ENCODE data around the gene EFCAB8. TPM values are rescaled to one million over a fixed set of nuclear protein-coding genes. Genes with fewer than 3 reads are reported as not detected.

EFCAB8 gene
- total and polyA plus RNA-seq, 11 donors: 0.03 to 0.29 (median 0.08) TPM; not detected in 8

DNA sequence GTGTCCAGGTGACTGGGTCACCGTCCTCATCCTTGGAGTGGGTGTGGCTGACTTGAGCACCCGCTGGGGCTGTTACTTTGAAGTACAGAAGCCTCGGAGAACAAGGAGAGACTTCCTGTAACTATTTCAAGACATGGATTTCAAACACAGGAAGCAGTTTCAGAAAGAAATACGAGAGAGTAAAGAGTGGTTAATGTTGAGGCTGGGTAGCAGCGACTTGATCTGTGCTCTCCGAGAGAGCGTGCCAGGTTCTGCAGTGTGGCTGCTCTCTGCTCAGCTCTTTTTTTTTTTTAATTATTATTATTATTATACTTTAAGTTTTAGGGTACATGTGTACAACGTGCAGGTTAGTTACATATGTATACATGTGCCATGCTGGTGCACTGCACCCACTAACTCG lies 17.5 kb upstream of the EFCAB8 start:
- Histone ChIP-seq H3K36me3 (peaks cover 0 to 96% (median 80%) of the 10 kb centered on the region in 9 donors), H3K4me3 (no peak overlapping the region), H3K9me3 (no peaks in the 10 kb centered on the region), H3K27ac (no peak overlapping the region), H3K27me3 (no peaks in the 10 kb centered on the region), H3K4me1 (peaks cover 0 to 19% (median 2%) of the 10 kb centered on the region in 12 donors)
- ATAC-seq (peak in 1 of 4 donors; percentile 43), DNase-seq (no peak)
- intact Hi-C loops (cut with DNase I): no loop called here
- no peak for TF ChIP-seq POLR2A (IDR thresholded peaks at IDR 0.05)
- TF ChIP-seq, protein P1, sequence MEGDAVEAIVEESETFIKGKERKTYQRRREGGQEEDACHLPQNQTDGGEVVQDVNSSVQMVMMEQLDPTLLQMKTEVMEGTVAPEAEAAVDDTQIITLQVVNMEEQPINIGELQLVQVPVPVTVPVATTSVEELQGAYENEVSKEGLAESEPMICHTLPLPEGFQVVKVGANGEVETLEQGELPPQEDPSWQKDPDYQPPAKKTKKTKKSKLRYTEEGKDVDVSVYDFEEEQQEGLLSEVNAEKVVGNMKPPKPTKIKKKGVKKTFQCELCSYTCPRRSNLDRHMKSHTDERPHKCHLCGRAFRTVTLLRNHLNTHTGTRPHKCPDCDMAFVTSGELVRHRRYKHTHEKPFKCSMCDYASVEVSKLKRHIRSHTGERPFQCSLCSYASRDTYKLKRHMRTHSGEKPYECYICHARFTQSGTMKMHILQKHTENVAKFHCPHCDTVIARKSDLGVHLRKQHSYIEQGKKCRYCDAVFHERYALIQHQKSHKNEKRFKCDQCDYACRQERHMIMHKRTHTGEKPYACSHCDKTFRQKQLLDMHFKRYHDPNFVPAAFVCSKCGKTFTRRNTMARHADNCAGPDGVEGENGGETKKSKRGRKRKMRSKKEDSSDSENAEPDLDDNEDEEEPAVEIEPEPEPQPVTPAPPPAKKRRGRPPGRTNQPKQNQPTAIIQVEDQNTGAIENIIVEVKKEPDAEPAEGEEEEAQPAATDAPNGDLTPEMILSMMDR (IDR thresholded peaks at IDR 0.05): no peak
- WGBS, 4 donors: 60 to 62% (median 61%) methylated on average over 9 of the region's 9 CpGs

DNA sequence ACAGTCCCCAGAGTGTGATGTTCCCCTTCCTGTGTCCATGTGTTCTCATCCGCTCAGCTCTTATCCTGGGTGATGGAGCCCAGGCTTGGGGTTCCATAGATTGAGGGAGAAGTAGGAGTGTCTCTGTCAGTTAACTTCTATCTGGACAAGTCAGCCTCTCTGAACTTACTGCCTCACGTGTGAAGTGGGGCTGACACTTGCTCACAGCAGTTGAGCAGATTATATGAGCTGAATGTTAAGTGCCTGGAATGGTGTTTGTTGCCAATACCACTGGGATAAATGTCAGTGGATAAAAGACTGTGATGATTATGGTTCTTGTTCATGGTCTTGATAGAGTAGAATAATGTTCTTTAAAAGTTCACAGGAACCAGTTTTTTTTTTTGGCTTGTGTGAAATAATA lies 17.1 kb upstream of the EFCAB8 start:
- TF ChIP-seq POLR2A (IDR thresholded peaks at IDR 0.05): no peak
- TF ChIP-seq, protein P1 (IDR thresholded peaks at IDR 0.05): no peak
- 50 to 59% (median 53%) methylated on average over 1 to 2 of the region's 2 CpGs for WGBS, 4 donors
- H3K36me3 ChIP-seq: peaks cover 0 to 96% (median 81%) of the 10 kb centered on the region in 9 donors
- H3K9me3 ChIP-seq: no peaks in the 10 kb centered on the region
- DNase-seq: no peak
- H3K27ac ChIP-seq: no peak overlapping the region
- no peaks in the 10 kb centered on the region for H3K27me3 ChIP-seq
- no peak overlapping the region for H3K4me3 ChIP-seq
- H3K4me1 ChIP-seq: peaks cover 0 to 19% (median 2%) of the 10 kb centered on the region in 12 donors
- intact Hi-C loops (cut with DNase I): no loop called here
- ATAC-seq: peak; percentile 66 to 80 (median 74)

DNA sequence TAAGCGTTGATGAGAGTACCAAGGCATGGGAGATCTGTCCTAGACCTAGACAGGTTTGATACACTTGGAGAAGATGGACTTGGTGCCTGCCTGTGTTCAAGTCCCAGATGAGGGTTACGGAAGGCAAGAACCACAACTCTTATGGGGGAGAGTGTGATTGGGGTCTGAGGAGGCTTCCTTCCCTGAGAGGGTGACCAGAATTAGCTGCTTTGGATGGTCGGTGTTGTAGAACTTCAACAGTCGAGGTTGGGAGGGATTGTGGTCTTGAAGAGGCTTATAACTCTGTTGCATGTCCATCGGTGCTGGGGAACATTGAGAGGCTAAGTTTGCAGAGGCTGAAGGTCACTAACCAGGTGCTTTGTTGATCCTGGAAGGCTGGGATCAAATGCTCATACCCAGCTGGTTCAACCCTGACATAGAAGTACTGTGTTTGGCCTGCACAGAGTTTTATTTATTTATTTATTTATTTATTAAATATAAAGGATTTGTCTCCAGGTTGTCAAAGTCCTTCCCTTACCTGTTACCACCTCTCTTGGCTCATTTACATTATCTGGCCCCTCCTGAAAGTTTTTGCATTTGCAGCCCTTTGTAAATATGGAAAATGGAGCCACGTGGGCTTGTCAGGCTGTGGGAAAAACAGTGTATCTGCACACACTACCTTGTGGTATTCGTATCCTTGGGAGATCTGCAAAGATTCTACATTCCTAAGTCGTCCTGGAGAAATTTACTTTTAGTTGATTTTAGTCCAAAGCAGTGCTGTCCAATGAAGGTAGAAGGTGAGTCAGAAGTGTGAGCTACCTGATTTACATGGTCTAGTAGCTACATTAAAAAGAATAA lies 15.8 kb upstream of the EFCAB8 start:
- Histone ChIP-seq H3K4me1 (peaks cover 0 to 19% (median 2%) of the 10 kb centered on the region in 12 donors), H3K36me3 (peaks cover 3 to 96% (median 81%) of the 10 kb centered on the region in 9 donors), H3K9me3 (no peaks in the 10 kb centered on the region), H3K4me3 (no peak overlapping the region), H3K27ac (no peak overlapping the region), H3K27me3 (no peaks in the 10 kb centered on the region)
- intact Hi-C loops (cut with DNase I): no loop called here
- 88 to 94% (median 94%) methylated on average over 8 of the region's 8 CpGs for WGBS, 4 donors
- ATAC-seq (no peak), DNase-seq (no peak)
- TF ChIP-seq, protein P1 (IDR thresholded peaks at IDR 0.05): no peak
- TF ChIP-seq POLR2A (IDR thresholded peaks at IDR 0.05): no peak

DNA sequence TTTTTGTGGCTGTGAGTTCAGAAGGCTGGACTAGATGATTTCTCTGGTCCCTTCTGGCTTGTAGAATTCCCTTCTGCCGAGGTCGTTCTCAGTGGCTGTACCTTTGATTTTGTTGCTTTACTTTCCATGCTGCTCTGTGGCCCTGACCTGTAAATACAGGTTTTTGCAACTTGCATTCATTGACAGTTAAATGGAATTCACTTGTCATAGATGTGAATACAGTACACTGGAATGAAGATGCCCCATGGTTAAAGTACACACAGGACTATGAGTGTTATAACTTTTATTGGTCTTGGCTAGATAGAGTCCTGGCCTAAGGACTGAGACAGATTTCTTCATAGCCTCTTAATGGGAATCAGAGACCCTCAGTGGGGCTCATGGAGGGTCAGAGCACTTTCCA lies 12.9 kb upstream of the EFCAB8 start:
- peaks cover 0 to 20% (median 2%) of the 10 kb centered on the region in 12 donors for H3K4me1 ChIP-seq
- H3K27ac ChIP-seq: no peak overlapping the region
- WGBS, 4 donors: 86 to 92% (median 91%) methylated on average over 2 of the region's 2 CpGs
- no peak for TF ChIP-seq POLR2A (IDR thresholded peaks at IDR 0.05)
- TF ChIP-seq, protein P1 (IDR thresholded peaks at IDR 0.05): no peak
- no peak overlapping the region for H3K4me3 ChIP-seq
- ATAC-seq (no peak), DNase-seq (no peak)
- H3K27me3 ChIP-seq: no peaks in the 10 kb centered on the region
- intact Hi-C loops (cut with DNase I): no loop called here
- H3K9me3 ChIP-seq: no peaks in the 10 kb centered on the region
- peaks cover 0 to 95% (median 81%) of the 10 kb centered on the region in 9 donors for H3K36me3 ChIP-seq

All from heart left ventricle (tissue), 16 donors.